ENCODE data around the gene PPM1H.

- TF ChIP-seq CTCF (IDR thresholded peaks at IDR 0.05) (no peak), POLR2A (IDR thresholded peaks at IDR 0.05) (no peak)
Measured at GRCh38 chr12:62689042-62689839, 245.7 kb downstream of the PPM1H start.

Data from heart left ventricle (tissue), 13 donors.